Pancreas (tissue), 10 donors: ENCODE measurements around the gene RND3. TPM values are rescaled to one million over a fixed set of nuclear protein-coding genes. Genes with fewer than 3 reads are reported as not detected.

Source experiments
- ATAC-seq, 4 donors: fragments of 200-7000 bp; cut with Tn5 transposase; one replicate each; pipeline versions ENCODE4 v1.8.0 to v1.9.1; 2020; ENCODE audit warnings: mild to moderate bottlenecking in 4 of 4, moderate library complexity in 4 of 4
- DNase-seq, 6 donors: peaks; one replicate each; pipeline ENCODE4 v3.0.0-alpha.2; 2020
- FAIRE-seq: peaks from 2 replicates; lab custom pipeline; 2012; peaks lifted over from hg19 to GRCh38; lab: Jason Lieb, UNC
- H3K27ac ChIP-seq, 4 donors: fragments of 200-600 bp; sonication (generic); 1 replicate in 3 of 4; 2 replicates in 1 of 4; pipeline versions ENCODE4 v1.5.0 to v1.8.0; 2020
- H3K27me3 ChIP-seq, 4 donors: fragments of 200-600 bp; one replicate each; pipeline ENCODE4 v1.8.0; 2021
- H3K36me3 ChIP-seq, 3 donors: fragments of 200-600 bp; sonication (generic) in 1 of 3; one replicate each; pipeline versions ENCODE4 v1.5.0 to v1.8.0; 2020 to 2021
- H3K4me1 ChIP-seq, 3 donors: fragments of 200-600 bp; one replicate each; pipeline ENCODE4 v1.8.0; 2021
- H3K4me3 ChIP-seq, 4 donors: fragments of 200-600 bp; sonication (generic) in 2 of 4; one replicate each; pipeline versions ENCODE4 v1.5.0 to v1.8.0; 2020 to 2021
- H3K9me3 ChIP-seq, 4 donors: fragments of 200-600 bp; one replicate each; pipeline ENCODE4 v1.8.0; 2021
- CTCF ChIP-seq, 4 donors: fragments of 200-600 bp; sonication (generic) in 3 of 4; IDR thresholded peaks; one replicate each; pipeline versions ENCODE4 v1.5.0 to v1.8.0; 2021; ENCODE audit warnings: antibody characterized with exemption in 4 of 4
- WGBS, 2 donors: extraction: QIAGEN DNeasy Blood & Tissue Kit; methylation state at CpG; one replicate each; pipeline ENCODE4 v1.1.7; 2013; 5-methylcytosine and 5-hydroxymethylcytosine counted together
- intact Hi-C, 3 donors: fragments of 100-400 bp; cut with DNase I; formaldehyde crosslinking; loops; one replicate each; pipeline versions ENCODE4 v1.11.1 to v1.14.2; 2022
- polyA plus RNA-seq, 2 donors: library from polyadenylated mRNA; stranded (reverse); fragments of 200-250 nt; gene quantifications; one replicate each; pipeline ENCODE4 v1.2.3, GENCODE V29; 2013
- total RNA-seq, 6 donors: library from RNA; stranded (reverse); fragmentation: NEBNext Ultra II Directional in 4 of 6; extraction: Animal tissue kit (Norgen Biotek cat#: 25700) in 4 of 6; gene quantifications; one replicate each; pipeline versions ENCODE4 v1.2.1 to v1.2.4, GENCODE V29; 2021 to 2023
- donor health status: healthy with polysubstance abuse.
- donor health status: DM: no; HTN: no; CAD: no; lungs with moderate emphysema.
- donor health status: DM: no; HTN: no; CAD: no.
- donor health status: control.
- donor health status: control.
- donor health status: Bipolar disorder and iron deficiency.
- donor health status: DM: yes; HTN: yes; CAD: no.
- donor health status: DM: no; HTN: no; CAD: no.
- donor health status: DM: no; HTN: no; CAD: no.
- donor health status: DM: yes; HTN: yes; CAD: no.

RND3 gene
- total and polyA plus RNA-seq, 8 donors, result 3.9 to 9.8 (median 4.7) TPM

GRCh38 chr2:150482111-150482510 is 5.4 kb downstream of the RND3 start:
- no peak for TF ChIP-seq CTCF (IDR thresholded peaks at IDR 0.05)
- DNase-seq (no peak), ATAC-seq (no peak), FAIRE-seq (no peak)
- Histone ChIP-seq H3K36me3 (no peaks in the 10 kb centered on the region), H3K4me1 (peaks cover 4 to 19% (median 6%) of the 10 kb centered on the region in 3 donors), H3K9me3 (no peaks in the 10 kb centered on the region), H3K27ac (no peak overlapping the region), H3K27me3 (no peaks in the 10 kb centered on the region), H3K4me3 (no peak overlapping the region)
- intact Hi-C loops, result loop anchor here in 1 of 3 donors (10.0 kb wide), 1 partner anchor 677 kb away; no protein-coding TSS in a partner anchor

DNA sequence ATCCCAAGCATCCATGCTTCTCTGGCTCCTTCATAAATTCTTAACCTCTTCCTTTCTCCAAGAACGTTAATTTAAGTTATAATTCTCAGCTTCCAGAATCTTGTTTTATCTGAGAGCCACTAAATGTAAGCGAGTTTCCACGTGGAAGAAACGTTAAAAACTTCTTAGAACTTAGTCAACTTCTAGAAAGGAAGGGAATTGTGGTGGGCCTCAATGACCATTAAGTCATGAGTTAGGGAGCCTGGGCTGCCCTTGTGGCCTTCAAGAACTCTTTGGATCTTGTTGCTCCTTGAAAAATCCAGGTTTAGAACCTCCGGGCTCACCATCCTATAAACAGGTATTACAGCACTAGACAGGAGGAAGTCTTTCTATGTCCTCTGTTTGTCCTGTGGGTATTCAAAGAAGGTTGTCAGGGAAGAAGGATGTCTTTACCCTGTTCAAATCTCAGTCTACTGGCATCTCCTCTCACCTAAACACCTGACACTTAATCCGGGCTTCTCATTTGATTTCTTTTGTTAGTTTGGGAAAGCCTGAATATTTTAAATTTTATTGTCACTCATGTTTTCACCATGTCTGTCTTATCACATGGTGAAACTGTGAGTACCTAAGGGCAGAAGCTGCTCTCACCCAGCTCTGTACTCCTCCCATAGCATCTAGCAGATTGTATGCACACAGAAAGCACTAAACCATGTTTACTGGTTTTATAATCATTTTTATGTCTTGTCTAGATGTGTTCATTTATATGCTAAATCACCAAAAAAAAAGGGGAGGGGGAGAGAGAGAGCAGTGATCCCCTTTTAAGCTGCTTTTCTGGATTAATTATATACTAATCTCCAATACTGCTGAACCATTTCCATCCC is 6.3 kb downstream of the RND3 start:
- Histone ChIP-seq H3K4me1 (peaks cover 4 to 27% (median 8%) of the 10 kb centered on the region in 3 donors), H3K27me3 (no peaks in the 10 kb centered on the region), H3K27ac (no peak overlapping the region), H3K4me3 (no peak overlapping the region), H3K9me3 (no peaks in the 10 kb centered on the region), H3K36me3 (no peaks in the 10 kb centered on the region)
- no peak for ATAC-seq
- FAIRE-seq, result no peak
- 74 to 91% methylated on average over 6 of the region's 6 CpGs for WGBS, 2 donors
- intact Hi-C loops, result loop anchor here in 1 of 3 donors (10.0 kb wide), 1 partner anchor 676 kb away; no protein-coding TSS in a partner anchor
- DNase-seq, result no peak
- no peak for TF ChIP-seq CTCF (IDR thresholded peaks at IDR 0.05)

GRCh38 chr2:150480241-150480640 is 7.2 kb downstream of the RND3 start:
- H3K27me3 ChIP-seq, result no peaks in the 10 kb centered on the region
- TF ChIP-seq CTCF (IDR thresholded peaks at IDR 0.05), result no peak
- no peak for DNase-seq
- peaks cover 4 to 28% (median 8%) of the 10 kb centered on the region in 3 donors for H3K4me1 ChIP-seq
- intact Hi-C loops, result loop anchor here in 1 of 3 donors (10.0 kb wide), 1 partner anchor 675 kb away; no protein-coding TSS in a partner anchor
- no peaks in the 10 kb centered on the region for H3K36me3 ChIP-seq
- no peaks in the 10 kb centered on the region for H3K9me3 ChIP-seq
- H3K27ac ChIP-seq, result no peak overlapping the region
- FAIRE-seq, result no peak
- 59 to 60% methylated on average over 5 of the region's 5 CpGs for WGBS, 2 donors
- H3K4me3 ChIP-seq, result no peak overlapping the region
- ATAC-seq, result no peak

DNA sequence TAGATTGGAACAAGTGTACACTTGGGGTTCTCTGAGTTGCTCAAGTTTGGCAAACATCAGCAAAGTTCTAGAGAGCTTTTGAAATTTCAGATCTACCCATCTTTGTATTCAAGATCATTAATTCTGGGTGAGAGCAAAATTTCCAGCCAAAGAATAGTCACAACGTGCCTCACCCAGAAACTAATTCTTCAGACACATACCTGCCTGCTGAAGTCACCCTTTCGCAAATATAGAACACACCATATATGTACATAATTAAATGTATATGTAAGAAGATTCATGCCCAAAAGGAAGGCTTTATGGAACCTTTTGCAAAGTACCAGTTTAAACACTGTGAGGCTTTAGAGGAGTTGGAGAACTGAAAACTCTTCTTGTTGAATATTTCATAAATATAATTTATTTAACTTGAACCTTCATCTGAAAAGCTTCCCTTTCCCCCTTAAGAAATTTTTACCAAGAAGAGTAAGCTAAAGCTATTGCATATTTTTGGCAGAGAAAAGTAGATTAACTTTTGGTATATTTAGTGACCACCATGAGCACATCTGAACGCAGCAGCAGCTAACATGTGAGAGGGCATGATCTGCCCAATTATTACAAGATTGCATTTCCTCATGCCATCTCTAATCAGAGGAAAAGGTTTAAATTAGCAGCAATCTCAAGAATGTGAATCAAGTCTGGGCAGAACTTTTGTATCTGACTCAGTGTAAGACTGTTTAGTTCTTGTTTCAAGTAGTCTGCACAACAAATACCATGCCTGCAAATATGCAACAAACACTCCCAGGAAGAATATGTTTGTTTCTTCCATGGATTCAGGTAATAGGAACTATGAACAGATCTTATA is 8.2 kb downstream of the RND3 start:
- H3K4me3 ChIP-seq, result no peak overlapping the region
- no peak overlapping the region for H3K27ac ChIP-seq
- WGBS, 2 donors, result 71 to 83% methylated on average over 3 of the region's 3 CpGs
- no peaks in the 10 kb centered on the region for H3K27me3 ChIP-seq
- H3K9me3 ChIP-seq, result no peaks in the 10 kb centered on the region
- no peak for DNase-seq
- ATAC-seq, result no peak
- no peak for TF ChIP-seq CTCF (IDR thresholded peaks at IDR 0.05)
- intact Hi-C loops, result no loop called here
- peaks cover 4 to 27% (median 8%) of the 10 kb centered on the region in 3 donors for H3K4me1 ChIP-seq
- H3K36me3 ChIP-seq, result no peaks in the 10 kb centered on the region
- FAIRE-seq, result no peak
